Thymus (tissue), 11 donors: ENCODE results near the gene SIM2. TPM values are rescaled to one million over a fixed set of nuclear protein-coding genes. Genes with fewer than 3 reads are reported as not detected.

ENCODE experiments used
- DNase-seq, 9 donors: peaks; one replicate each; pipeline ENCODE4 v3.0.0-alpha.2; 2013; ENCODE audit warnings: low spot score in 9 of 9, low read depth in 6 of 9, missing footprints in 1 of 9
- H3K27ac ChIP-seq, 2 donors: one replicate each; pipeline ENCODE4 v1.5.1; 2013; ENCODE audit warnings: control low read depth in 1 of 2, low read depth in 1 of 2, low read length in 1 of 2, mild to moderate bottlenecking in 1 of 2, moderate library complexity in 1 of 2
- H3K27me3 ChIP-seq, 2 donors: one replicate each; pipeline ENCODE4 v1.5.1; 2013; ENCODE audit warnings: low read length in 1 of 2; ENCODE audit not compliant: control insufficient read depth in 2 of 2, insufficient read depth in 1 of 2
- H3K36me3 ChIP-seq, 2 donors: one replicate each; pipeline ENCODE4 v1.5.1; 2013; ENCODE audit warnings: low read length in 1 of 2, mild to moderate bottlenecking in 1 of 2, moderate library complexity in 1 of 2; ENCODE audit not compliant: control insufficient read depth in 2 of 2, insufficient read depth in 2 of 2
- H3K4me1 ChIP-seq, 2 donors: one replicate each; pipeline ENCODE4 v1.5.1; 2013; ENCODE audit warnings: low read length in 2 of 2; ENCODE audit not compliant: control insufficient read depth in 2 of 2, insufficient read depth in 2 of 2
- H3K4me3 ChIP-seq, 2 donors: one replicate each; pipeline ENCODE4 v1.5.1; 2013; ENCODE audit warnings: low read length in 2 of 2, control low read depth in 1 of 2, mild to moderate bottlenecking in 1 of 2
- H3K9me3 ChIP-seq, 2 donors: one replicate each; pipeline ENCODE4 v1.5.1; 2013; ENCODE audit warnings: low read length in 1 of 2, mild to moderate bottlenecking in 1 of 2; ENCODE audit not compliant: control insufficient read depth in 2 of 2, insufficient read depth in 1 of 2
- WGBS: extraction: QIAGEN DNeasy Blood & Tissue Kit; methylation state at CpG from one replicate; pipeline ENCODE4 v1.1.7; 2013; 5-methylcytosine and 5-hydroxymethylcytosine counted together
- polyA plus RNA-seq: library from polyadenylated mRNA; stranded (reverse); fragments of 200-250 nt; gene quantifications from one replicate; pipeline ENCODE4 v1.2.3, GENCODE V29; 2013
- total RNA-seq: library from RNA; stranded (reverse); fragments of 120-200 nt; gene quantifications from one replicate; pipeline ENCODE4 v1.2.4, GENCODE V29; 2013
- donor health status: healthy.

Gene SIM2
- total and polyA plus RNA-seq, 2 donors, result 0.07 TPM; not detected in 1

- peaks cover 4 to 7% of the 10 kb centered on the region in 2 donors for H3K9me3 ChIP-seq
Measured at GRCh38 chr21:36702622-36702968, 3.7 kb downstream of the SIM2 start.

GRCh38 chr21:36703123-36703522, 4.2 kb downstream of the SIM2 start:
- peaks cover 2 to 7% of the 10 kb centered on the region in 2 donors for H3K9me3 ChIP-seq
- 29% methylated on average over 3 of the region's 3 CpGs for WGBS
- no peak overlapping the region for H3K4me3 ChIP-seq
- peaks cover 96 to 100% of the 10 kb centered on the region in 2 donors for H3K27me3 ChIP-seq
- H3K27ac ChIP-seq, result no peak overlapping the region
- no peaks in the 10 kb centered on the region for H3K36me3 ChIP-seq
- DNase-seq, result no peak
- H3K4me1 ChIP-seq, result peaks cover 17 to 28% of the 10 kb centered on the region in 2 donors

More at GRCh38 chr21:36702622-36702968, 3.7 kb downstream of the SIM2 start:
- Histone ChIP-seq H3K27me3 (peaks cover 96 to 100% of the 10 kb centered on the region in 2 donors), H3K36me3 (no peaks in the 10 kb centered on the region), H3K4me1 (peaks cover 17 to 28% of the 10 kb centered on the region in 2 donors), H3K27ac (no peak overlapping the region), H3K4me3 (no peak overlapping the region)
- DNase-seq, result no peak
- WGBS, result 11% methylated on average over 6 of the region's 6 CpGs

GRCh38 chr21:36703626-36704280, 4.8 kb downstream of the SIM2 start:
- Histone ChIP-seq H3K27me3 (peaks cover 96 to 100% of the 10 kb centered on the region in 2 donors), H3K27ac (no peak overlapping the region), H3K36me3 (no peaks in the 10 kb centered on the region), H3K4me1 (peaks cover 17 to 28% of the 10 kb centered on the region in 2 donors), H3K4me3 (no peak overlapping the region), H3K9me3 (peaks cover 2 to 7% of the 10 kb centered on the region in 2 donors)
- WGBS, result 11% methylated on average over 15 of the region's 15 CpGs
- DNase-seq, result no peak

- no peak overlapping the region for H3K27ac ChIP-seq
- H3K36me3 ChIP-seq, result no peaks in the 10 kb centered on the region
- WGBS, result 3% methylated on average over 49 of the region's 49 CpGs
- peaks cover 2 to 7% of the 10 kb centered on the region in 2 donors for H3K9me3 ChIP-seq
- H3K4me1 ChIP-seq, result peaks cover 17 to 28% of the 10 kb centered on the region in 2 donors
- no peak overlapping the region for H3K4me3 ChIP-seq
- DNase-seq, result no peak
- peaks cover 94 to 100% of the 10 kb centered on the region in 2 donors for H3K27me3 ChIP-seq
Measured at GRCh38 chr21:36704281-36704957, 5.5 kb downstream of the SIM2 start.

GRCh38 chr21:36704958-36705678, 6.2 kb downstream of the SIM2 start:
- WGBS, result 9% methylated on average over 39 of the region's 39 CpGs
- peaks cover 94 to 100% of the 10 kb centered on the region in 2 donors for H3K27me3 ChIP-seq
- no peak overlapping the region for H3K4me3 ChIP-seq
- DNase-seq, result no peak
- no peaks in the 10 kb centered on the region for H3K36me3 ChIP-seq
- H3K27ac ChIP-seq, result no peak overlapping the region
- H3K4me1 ChIP-seq, result peaks cover 17 to 28% of the 10 kb centered on the region in 2 donors
- H3K9me3 ChIP-seq, result peaks cover 2 to 7% of the 10 kb centered on the region in 2 donors

- H3K27ac ChIP-seq, result no peak overlapping the region
- H3K9me3 ChIP-seq, result peaks cover 2 to 7% of the 10 kb centered on the region in 2 donors
- H3K4me3 ChIP-seq, result peak overlapping the region in 1 of 2 donors; percentile 13
- peaks cover 13 to 24% of the 10 kb centered on the region in 2 donors for H3K4me1 ChIP-seq
- peaks cover 93 to 100% of the 10 kb centered on the region in 2 donors for H3K27me3 ChIP-seq
- 8% methylated on average over 22 of the region's 22 CpGs for WGBS
- H3K36me3 ChIP-seq, result no peaks in the 10 kb centered on the region
- peak; percentile 6 to 75 (median 32) for DNase-seq
Measured at GRCh38 chr21:36705679-36706481, 7.0 kb downstream of the SIM2 start.

GRCh38 chr21:36706482-36706852, 7.6 kb downstream of the SIM2 start:
- H3K9me3 ChIP-seq, result peaks cover 2 to 7% of the 10 kb centered on the region in 2 donors
- WGBS, result 3% methylated on average over 13 of the region's 13 CpGs
- DNase-seq, result peak in 1 of 9 donors; percentile 8
- H3K27ac ChIP-seq, result no peak overlapping the region
- H3K4me1 ChIP-seq, result peaks cover 11 to 22% of the 10 kb centered on the region in 2 donors
- peak overlapping the region in 1 of 2 donors; percentile 13 for H3K4me3 ChIP-seq
- H3K36me3 ChIP-seq, result no peaks in the 10 kb centered on the region
- H3K27me3 ChIP-seq, result peaks cover 92 to 100% of the 10 kb centered on the region in 2 donors

GRCh38 chr21:36706951-36707762, 8.2 kb downstream of the SIM2 start:
- no peak for DNase-seq
- peaks cover 2 to 7% of the 10 kb centered on the region in 2 donors for H3K9me3 ChIP-seq
- 9% methylated on average over 32 of the region's 32 CpGs for WGBS
- no peak overlapping the region for H3K4me3 ChIP-seq
- H3K36me3 ChIP-seq, result no peaks in the 10 kb centered on the region
- peaks cover 87 to 99% of the 10 kb centered on the region in 2 donors for H3K27me3 ChIP-seq
- H3K27ac ChIP-seq, result no peak overlapping the region
- peaks cover 11 to 22% of the 10 kb centered on the region in 2 donors for H3K4me1 ChIP-seq
